SIG-M5 treated with dmso at 0.1 percent for 504 hours (cell line): ENCODE results near the gene NAV2.

Experiments
- DNase-seq: peaks from one replicate; lab custom pipeline; 2025; ENCODE audit not compliant: unreplicated experiment; lab: John Stamatoyannopoulos, UW

Gene NAV2

DNA sequence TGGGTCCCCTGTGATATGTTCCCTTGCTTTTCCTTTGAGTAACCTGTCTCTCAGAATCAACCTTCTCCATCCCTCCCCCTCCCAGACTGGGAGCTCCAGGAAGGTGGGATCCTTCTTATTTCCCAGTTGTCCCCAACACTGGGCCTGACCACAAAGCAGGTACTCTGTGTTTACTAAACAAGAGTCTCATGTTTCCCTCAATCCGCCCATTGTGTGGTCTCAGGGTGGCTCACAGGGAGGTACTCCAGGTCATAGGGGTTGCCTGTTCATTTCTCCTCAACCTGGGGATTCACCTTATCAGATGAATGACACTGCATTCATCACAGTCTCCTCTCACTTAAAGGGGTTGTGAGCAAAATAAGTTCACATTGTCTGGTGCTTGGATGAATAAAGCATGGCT, 26.4 kb upstream of the NAV2 start:
- no peak for DNase-seq

DNA sequence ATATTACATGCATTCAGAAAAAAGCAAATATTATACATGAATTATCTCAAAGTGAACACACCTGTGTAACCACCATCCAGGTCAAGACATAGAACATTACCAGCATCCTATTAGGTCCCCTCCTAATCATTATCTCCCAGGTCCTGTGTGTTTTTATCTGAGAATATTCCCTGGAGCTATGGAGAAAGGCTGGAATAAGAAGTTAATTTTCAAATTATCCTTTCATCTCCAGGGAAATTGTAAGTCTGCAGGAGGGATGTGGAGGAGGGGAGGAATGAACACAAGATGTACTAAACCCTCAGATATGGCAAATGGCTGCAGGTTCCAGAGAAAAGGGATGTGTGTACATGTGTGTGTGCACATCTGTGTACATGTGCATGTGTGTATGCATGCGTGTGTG, 25.2 kb upstream of the NAV2 start:
- DNase-seq, result no peak

DNA sequence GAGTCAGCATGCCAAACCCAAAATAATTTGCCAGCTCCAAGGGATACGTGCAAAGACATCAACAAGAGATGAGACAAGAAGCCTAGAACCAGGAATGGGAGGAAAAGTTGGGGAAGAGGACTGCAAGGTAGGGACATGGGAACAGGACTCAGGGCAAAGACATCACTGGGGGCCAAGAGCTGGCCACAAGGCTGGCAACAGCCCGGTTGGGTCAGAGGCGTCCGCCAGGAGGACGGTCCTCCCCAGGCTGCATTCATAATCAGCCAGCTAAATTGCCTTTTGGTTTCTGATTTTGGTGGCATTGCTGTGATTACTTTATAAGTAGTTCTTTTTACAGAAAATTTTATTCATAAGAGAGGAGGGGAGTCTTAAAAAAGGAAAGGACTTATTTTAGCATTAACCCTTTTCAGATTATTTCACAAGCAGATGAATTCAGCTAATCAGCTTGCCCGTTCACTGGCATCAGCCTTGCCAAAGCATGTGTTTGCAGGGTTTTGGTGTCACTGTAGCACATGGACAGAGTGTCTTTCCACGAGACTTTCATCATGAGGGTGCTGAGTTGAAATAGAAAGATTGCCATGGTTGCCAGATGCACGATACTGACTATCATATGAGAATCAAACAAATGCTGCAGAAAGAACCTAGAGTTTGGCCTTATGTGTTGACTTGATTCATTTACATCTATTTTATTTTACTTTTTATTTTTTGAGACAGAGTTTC, 23.2 kb upstream of the NAV2 start:
- DNase-seq, result no peak

GRCh38 chr11:19690885-19691284, 21.8 kb upstream of the NAV2 start:
- DNase-seq, result no peak

- DNase-seq, result no peak
Observed at GRCh38 chr11:19691815-19692500, 20.7 kb upstream of the NAV2 start.

DNA sequence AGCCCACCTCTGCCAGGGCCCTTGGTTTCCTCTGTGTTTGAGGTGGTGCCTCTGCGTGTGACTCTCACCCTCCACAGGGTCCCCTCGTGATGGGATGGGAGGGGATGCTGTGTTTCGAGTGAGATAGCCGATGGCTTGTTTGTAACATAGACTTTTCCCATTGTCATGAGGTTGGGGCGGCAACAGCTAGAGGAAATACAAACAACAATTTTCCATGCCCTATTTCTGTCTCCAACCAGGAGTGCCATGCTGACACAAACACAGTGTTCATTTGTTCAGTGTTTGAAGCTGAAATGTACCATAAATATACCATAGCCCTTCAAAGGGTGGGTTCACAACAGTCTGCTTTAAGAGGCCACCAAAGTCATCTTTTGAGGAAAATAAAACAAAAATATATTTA, 19.5 kb upstream of the NAV2 start:
- DNase-seq, result no peak

DNA sequence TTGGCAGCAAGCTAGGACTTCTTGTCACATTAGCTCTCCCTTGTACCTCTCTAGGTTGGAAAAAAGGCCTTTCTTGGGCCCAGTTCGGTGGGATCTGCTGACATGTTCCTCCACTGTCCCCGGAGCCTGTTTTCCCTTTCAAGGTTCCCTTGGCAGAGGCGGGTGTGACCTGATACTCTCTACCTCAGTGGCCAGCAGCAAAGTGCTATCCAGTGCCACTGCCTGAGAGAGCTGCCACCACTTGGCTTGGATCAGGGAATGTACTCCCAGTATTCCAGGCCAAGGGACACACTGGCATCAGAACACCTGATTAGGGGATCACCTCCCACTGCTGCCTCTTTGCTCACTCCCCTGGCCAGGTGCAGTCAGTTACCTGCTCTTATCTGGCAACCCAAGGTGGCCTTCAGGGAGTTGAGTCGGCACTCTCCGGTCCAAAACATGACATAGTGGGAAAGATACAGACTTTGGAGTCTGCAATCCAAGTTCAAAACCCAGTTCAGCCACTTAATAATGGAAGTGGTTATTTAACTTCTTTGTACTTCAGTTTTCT, 17.8 kb upstream of the NAV2 start:
- DNase-seq, result no peak

- no peak for DNase-seq
Observed at GRCh38 chr11:19696073-19696472, 16.6 kb upstream of the NAV2 start.

DNA sequence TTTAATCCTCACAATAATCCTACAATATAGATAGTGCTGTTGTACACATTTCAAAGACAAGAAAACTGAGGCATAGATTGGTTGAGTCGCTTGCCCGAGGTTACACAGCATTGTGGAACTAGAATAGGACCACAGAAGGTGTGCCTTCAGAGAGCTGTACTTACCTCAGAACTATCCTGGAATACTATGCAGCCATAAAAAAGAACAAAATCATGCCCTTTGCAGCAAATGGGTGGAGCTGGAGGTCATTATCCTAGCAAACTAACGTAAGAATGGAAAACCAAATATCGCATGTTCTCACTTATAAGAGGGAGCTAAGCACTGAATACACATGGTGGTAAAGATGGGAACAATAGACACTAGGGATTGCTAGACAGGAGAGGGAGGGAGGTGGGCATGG, 15.7 kb upstream of the NAV2 start:
- DNase-seq, result no peak

DNA sequence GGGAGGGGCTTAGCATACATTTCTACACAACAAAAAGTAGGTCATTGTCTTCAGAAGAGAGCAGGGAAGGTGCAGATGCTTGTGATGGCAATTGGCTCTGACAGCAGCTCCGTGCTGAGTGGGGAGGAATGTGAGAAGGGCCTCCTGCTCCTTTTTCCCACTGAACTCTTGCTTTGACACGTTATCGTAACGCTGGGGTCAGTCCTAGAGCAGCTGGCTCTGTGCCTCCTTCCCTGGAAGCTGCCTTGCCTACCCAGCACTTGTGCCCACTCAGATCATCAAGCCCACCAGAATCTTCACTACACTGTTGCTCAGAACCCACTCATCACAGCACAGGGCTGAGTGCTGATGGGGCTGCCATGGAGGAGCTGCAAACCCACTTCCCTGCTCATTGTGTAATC, 14.9 kb upstream of the NAV2 start:
- DNase-seq, result no peak

GRCh38 chr11:19698493-19699292, 13.9 kb upstream of the NAV2 start:
- DNase-seq, result no peak

DNA sequence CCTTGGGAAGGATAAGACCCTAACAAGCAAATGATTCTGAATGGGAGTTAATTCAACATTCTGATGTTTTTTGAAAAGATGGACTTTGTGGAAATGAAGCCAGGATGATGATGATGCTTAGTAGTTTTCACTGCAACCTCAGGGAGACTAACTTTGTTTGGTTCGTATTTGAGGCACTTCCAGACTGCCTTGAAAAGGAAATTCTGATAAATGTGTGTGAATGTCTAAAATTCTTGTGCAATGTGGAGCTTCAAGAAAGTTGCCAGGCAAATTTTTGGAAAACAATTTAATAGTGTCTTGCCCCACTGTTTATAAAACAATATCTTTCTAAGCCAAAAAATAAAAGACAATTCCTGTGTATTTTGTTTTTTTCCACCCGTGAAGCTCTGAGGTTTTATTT, 11.2 kb upstream of the NAV2 start:
- DNase-seq, result no peak

- DNase-seq, result no peak
Observed at GRCh38 chr11:19702620-19703019, 10.0 kb upstream of the NAV2 start.

DNA sequence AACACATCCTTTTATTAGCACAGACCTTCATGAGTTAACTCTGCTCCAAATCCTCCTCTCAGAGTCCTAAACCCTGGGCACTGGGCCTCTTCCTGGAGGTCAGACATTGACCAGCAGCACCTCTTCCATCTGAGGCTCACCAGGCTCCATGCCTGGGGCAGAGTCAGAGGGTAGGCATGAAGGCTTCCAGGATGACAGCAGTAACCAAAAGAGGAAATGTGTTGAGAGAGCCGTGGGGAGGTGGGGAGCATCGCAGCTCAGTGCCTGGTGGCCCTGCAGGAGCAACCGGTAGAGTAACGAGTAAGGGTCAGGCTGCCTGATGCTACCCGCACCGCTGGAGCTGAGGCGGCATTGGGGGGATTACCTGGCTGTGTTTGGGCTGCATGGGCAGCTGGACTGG, 9.4 kb upstream of the NAV2 start:
- DNase-seq, result no peak

GRCh38 chr11:19704213-19704612, 8.4 kb upstream of the NAV2 start:
- DNase-seq, result no peak

DNA sequence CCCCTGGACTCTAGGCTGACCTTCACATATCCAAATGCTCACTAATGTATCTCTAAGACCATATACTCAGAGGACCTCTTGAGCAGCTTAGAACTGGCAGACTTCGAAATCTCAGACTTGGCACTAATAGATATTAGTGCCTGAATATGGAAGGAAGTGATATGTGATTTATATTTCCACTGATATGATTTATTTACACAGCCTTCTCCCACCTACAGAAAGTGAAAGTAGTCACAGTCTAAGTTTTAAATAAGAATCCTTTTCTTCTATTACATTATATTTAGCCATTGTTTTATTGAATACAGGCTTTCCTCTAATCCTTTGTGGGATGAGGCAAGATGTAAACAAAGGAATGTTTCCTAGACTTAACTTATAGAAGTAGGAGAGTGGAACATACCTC, 6.7 kb upstream of the NAV2 start:
- no peak for DNase-seq

DNA sequence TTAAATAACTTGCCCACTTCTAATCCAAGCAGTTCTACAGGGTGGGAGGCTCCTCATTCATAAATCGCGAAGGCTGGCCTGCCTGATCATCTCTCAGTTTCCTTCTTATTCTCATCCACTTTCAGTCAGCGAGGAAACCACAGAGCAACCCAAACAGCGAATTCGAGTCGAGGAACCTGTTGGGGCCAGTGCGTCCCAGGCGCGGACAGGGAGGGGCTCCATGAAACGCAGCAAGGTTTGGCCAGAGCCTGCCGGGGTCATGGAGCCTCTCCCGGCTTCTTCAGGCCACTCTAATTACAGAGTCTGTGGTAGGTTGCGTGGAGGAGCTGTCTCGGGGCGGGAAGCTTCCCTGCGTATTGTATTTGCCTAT, 741 bp upstream of the NAV2 start:
- no peak for DNase-seq

GRCh38 chr11:19713196-19714021, 772 bp downstream of the NAV2 start:
- no peak for DNase-seq

DNA sequence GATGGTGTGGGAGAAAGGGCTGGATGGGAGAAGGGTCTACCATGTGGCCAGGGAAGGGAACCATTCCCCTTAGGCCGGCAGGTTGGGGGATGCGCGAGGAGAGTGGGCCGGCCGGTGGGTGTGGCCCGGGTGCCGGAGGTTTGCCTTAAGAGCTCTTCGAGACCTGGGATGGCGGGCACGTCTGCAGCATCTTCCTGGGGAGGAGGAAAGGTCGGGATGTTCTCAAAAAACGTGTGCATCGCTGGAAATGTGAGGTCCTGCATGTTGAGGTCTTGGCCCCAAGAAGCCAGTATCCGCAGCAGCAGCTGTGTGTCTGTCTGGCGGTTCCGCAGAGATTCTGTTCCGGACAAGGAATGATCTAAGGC, 1.4 kb downstream of the NAV2 start:
- DNase-seq, result no peak

DNA sequence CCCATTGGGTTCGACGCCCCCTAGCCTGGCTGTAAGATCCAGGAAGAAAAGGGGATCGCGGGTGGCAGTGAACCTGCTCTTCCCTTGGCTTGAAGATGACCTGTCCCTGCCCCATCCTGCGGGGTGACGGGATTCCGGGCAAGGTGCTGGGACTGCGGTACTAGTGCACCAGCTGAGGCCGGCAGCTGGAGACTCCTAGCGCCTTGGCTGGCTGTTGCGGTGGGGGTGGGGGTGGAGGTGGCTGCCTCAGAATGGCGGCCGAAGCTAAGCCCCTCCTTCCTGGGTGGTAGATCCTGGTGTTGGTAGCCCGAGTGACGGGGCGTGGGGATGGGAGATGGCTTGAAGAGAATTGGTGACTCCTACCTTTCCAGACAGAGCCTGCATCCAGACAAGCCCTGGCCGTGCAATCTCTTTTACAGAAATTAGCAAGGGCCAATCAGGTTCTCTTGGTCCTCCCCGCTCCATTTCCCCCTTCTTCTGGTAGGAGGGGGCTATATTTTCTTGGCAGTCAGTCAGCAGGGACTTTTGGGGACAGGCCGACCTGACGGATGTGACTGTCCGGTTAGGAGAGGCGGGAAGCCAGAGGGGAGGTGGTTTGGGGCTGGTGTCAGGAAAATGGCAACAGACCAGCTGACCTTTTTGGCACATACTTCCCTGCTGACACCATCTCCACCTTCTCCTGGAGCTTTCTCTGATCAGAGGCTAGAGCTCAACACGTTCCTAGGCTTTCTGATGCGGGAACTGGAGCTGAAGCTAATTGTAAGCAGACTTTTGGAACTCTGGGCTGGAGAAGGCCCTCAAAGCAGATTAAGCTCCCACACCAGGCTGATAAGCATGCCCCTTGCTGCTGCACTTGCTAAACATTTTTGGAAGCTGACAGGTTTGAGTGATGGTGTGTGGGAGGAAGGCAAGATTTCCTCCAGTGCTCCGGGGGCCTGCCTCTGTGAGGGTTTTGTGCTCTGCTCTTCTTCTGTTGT, 2.0 kb downstream of the NAV2 start:
- DNase-seq, result no peak
